SK-N-SH (cell line): Measurements from ENCODE around the gene LRRN1. TPM values are rescaled to one million over a fixed set of nuclear protein-coding genes. Genes with fewer than 3 reads are reported as not detected.

ENCODE experiments used
- CTCF ChIA-PET: fragments of 300-600, 350-600 bp; formaldehyde crosslinking; extraction: SDS; loops from one replicate; lab custom pipeline; 2021; lab: Yijun Ruan, JAX
- POLR2A ChIA-PET: fragments of 350-600 bp; sonication (Branson Sonifier 250); formaldehyde crosslinking; extraction: SDS; loops from one replicate; lab custom pipeline; 2020; ENCODE audit warnings: antibody characterized with exemption, inconsistent platforms; lab: Yijun Ruan, JAX
- DNase-seq: peaks from one replicate; pipeline ENCODE4 v3.0.0; 2012
- H2AFZ ChIP-seq: fragments of 200-600 bp; sonication (generic); 2 replicates; pipeline ENCODE4 v1.8.1; 2016; ENCODE audit warnings: antibody characterized with exemption, mild to moderate bottlenecking, low read depth
- H3F3A ChIP-seq: fragments of 200-600 bp; sonication (generic); replicated peaks from 2 replicates; pipeline ENCODE3; 2016; ENCODE audit warnings: antibody characterized with exemption, mild to moderate bottlenecking; ENCODE audit not compliant: insufficient read depth
- H3K27ac ChIP-seq, 2 experiments: fragments of 200-500 bp in 1 of 2; fragments of 200-600 bp in 1 of 2; sonication (Bioruptor generic) in 1 of 2; sonication (generic), shearing (Covaris generic) in 1 of 2; 2 replicates each; pipeline versions ENCODE4 v1.5.1 to v1.6.1; 2014 to 2016; ENCODE audit warnings: low read depth in 2 of 2, inconsistent platforms in 1 of 2, low read length in 1 of 2, mild to moderate bottlenecking in 1 of 2, mixed read lengths in 1 of 2
- H3K27me3 ChIP-seq: fragments of 200-600 bp; sonication (generic), shearing (Covaris generic); 2 replicates; pipeline ENCODE4 v1.6.1; 2016; ENCODE audit warnings: mixed run types; ENCODE audit not compliant: insufficient read depth
- H3K36me3 ChIP-seq, 2 experiments: fragments of 200-500 bp in 1 of 2; fragments of 200-600 bp in 1 of 2; sonication (Bioruptor generic) in 1 of 2; sonication (generic) in 1 of 2; replicated peaks in 1 of 2; 2 replicates each; pipeline versions ENCODE3 to v1.5.1; 2014 to 2016; ENCODE audit warnings: low read length in 1 of 2, mild to moderate bottlenecking in 1 of 2; ENCODE audit not compliant: insufficient read depth in 2 of 2, control insufficient read depth in 1 of 2
- H3K4me1 ChIP-seq, 2 experiments: fragments of 200-500 bp in 1 of 2; fragments of 200-600 bp in 1 of 2; sonication (Bioruptor generic) in 1 of 2; sonication (generic), shearing (Covaris generic) in 1 of 2; 2 replicates each; pipeline versions ENCODE4 v1.5.1 to v1.6.1; 2014 to 2016; ENCODE audit warnings: low read depth in 1 of 2, low read length in 1 of 2, mixed run types in 1 of 2; ENCODE audit not compliant: insufficient read depth in 2 of 2, control insufficient read depth in 1 of 2
- H3K4me2 ChIP-seq: fragments of 200-600 bp; sonication (generic), shearing (Covaris generic); 2 replicates; pipeline ENCODE4 v1.6.1; 2017; ENCODE audit warnings: mixed run types
- H3K4me3 ChIP-seq, 2 experiments: fragments of 200-500 bp in 1 of 2; fragments of 200-600 bp in 1 of 2; sonication (Bioruptor generic) in 1 of 2; sonication (generic), shearing (Covaris generic) in 1 of 2; 2 replicates each; pipeline versions ENCODE4 v1.5.1 to v1.8.1; 2014 to 2016; ENCODE audit warnings: low read depth in 2 of 2, inconsistent platforms in 1 of 2, low read length in 1 of 2, mild to moderate bottlenecking in 1 of 2, mixed read lengths in 1 of 2, moderate library complexity in 1 of 2
- H3K79me2 ChIP-seq: fragments of 200-600 bp; sonication (generic); 2 replicates; pipeline ENCODE4 v1.8.1; 2017; ENCODE audit warnings: mild to moderate bottlenecking; ENCODE audit not compliant: insufficient read depth
- H3K9ac ChIP-seq: fragments of 200-600 bp; sonication (generic); 2 replicates; pipeline ENCODE4 v1.6.1; 2017; ENCODE audit warnings: mixed run types
- H3K9me2 ChIP-seq: fragments of 200-600 bp; sonication (generic); 2 replicates; pipeline ENCODE4 v1.6.1; 2017; ENCODE audit warnings: mixed run types
- H3K9me3 ChIP-seq: fragments of 200-600 bp; sonication (generic); 2 replicates; pipeline ENCODE4 v1.6.1; 2017; ENCODE audit warnings: mixed run types, mild to moderate bottlenecking, moderate library complexity
- H4K20me1 ChIP-seq: fragments of 200-600 bp; sonication (generic); 2 replicates; pipeline ENCODE4 v1.6.1; 2017; ENCODE audit warnings: mild to moderate bottlenecking, mixed run types; ENCODE audit not compliant: insufficient read depth
- ELF1 ChIP-seq: IDR thresholded peaks from 2 replicates; pipeline ENCODE4 v1.4.0; 2012
- FOSL2 ChIP-seq: IDR thresholded peaks from 2 replicates; pipeline ENCODE4 v1.4.0; 2012; ENCODE audit warnings: low read depth, mild to moderate bottlenecking, moderate library complexity, borderline replicate concordance
- FOXJ3 ChIP-seq: sonication (generic); formaldehyde crosslinking; IDR thresholded peaks from 2 replicates; pipeline ENCODE4 v1.5.1; 2020; ENCODE audit warnings: mild to moderate bottlenecking, missing genetic modification reagents
- GABPA ChIP-seq: IDR thresholded peaks from 2 replicates; pipeline ENCODE4 v1.4.0; 2012; ENCODE audit warnings: low read depth, mild to moderate bottlenecking
- GATA2 ChIP-seq: sonication (generic); formaldehyde crosslinking; IDR thresholded peaks from 2 replicates; pipeline ENCODE4 v1.5.0; 2020; ENCODE audit warnings: mild to moderate bottlenecking, missing genetic modification reagents
- JUND ChIP-seq: IDR thresholded peaks from 2 replicates; pipeline ENCODE4 v1.4.0; 2012
- MXI1 ChIP-seq: IDR thresholded peaks from 2 replicates; pipeline ENCODE4 v1.6.1; 2012; ENCODE audit warnings: mild to moderate bottlenecking, low read depth, low read length, improper control_type of control experiment
- NRF1 ChIP-seq: IDR thresholded peaks from 2 replicates; pipeline ENCODE4 v1.6.1; 2012; ENCODE audit warnings: low read depth, mild to moderate bottlenecking, low read length
- PBX3 ChIP-seq: IDR thresholded peaks from 2 replicates; pipeline ENCODE4; 2012
- POLR2AphosphoS5 ChIP-seq: IDR thresholded peaks from 2 replicates; pipeline ENCODE4 v1.6.1; 2012; ENCODE audit warnings: low read depth, low read length
- RAD21 ChIP-seq: IDR thresholded peaks from 2 replicates; pipeline ENCODE4 v1.6.1; 2012; ENCODE audit warnings: mild to moderate bottlenecking, low read length
- RFX5 ChIP-seq: IDR thresholded peaks from 2 replicates; pipeline ENCODE4 v1.6.1; 2012; ENCODE audit warnings: mild to moderate bottlenecking, improper control_type of control experiment, low read length
- SMC3 ChIP-seq: IDR thresholded peaks from 2 replicates; pipeline ENCODE4 v1.6.1; 2012; ENCODE audit warnings: low read depth, low read length, improper control_type of control experiment
- TAF1 ChIP-seq: IDR thresholded peaks from 2 replicates; pipeline ENCODE4 v1.6.1; 2012; ENCODE audit warnings: low read depth, mild to moderate bottlenecking, low read length, moderate library complexity, borderline replicate concordance
- TCF12 ChIP-seq: IDR thresholded peaks from 2 replicates; pipeline ENCODE4 v1.4.0; 2012
- TEAD4 ChIP-seq: IDR thresholded peaks from 2 replicates; pipeline ENCODE4 v1.4.0; 2012; ENCODE audit warnings: mild to moderate bottlenecking, borderline replicate concordance; ENCODE audit not compliant: insufficient read depth
- USF1 ChIP-seq: IDR thresholded peaks from 2 replicates; pipeline ENCODE4 v1.4.0; 2012; ENCODE audit warnings: low read depth, borderline replicate concordance
- YY1 ChIP-seq: IDR thresholded peaks from 2 replicates; pipeline ENCODE4 v1.4.0; 2012; ENCODE audit warnings: low read depth, mild to moderate bottlenecking
- WGBS: methylation state at CpG from one replicate; pipeline ENCODE4 v1.1.6; 2017; ENCODE audit warnings: low lambda C conversion rate; 5-methylcytosine and 5-hydroxymethylcytosine counted together
- polyA plus RNA-seq, 3 experiments: library from polyadenylated mRNA; depleted of rRNA; stranded (reverse); fragments of >200 nt; gene quantifications; 2 replicates each; pipeline ENCODE4 v1.2.3, GENCODE V29; 2012
- TF ChIP-seq, protein P1 (sequence below): fragments of 150-350 bp; IDR thresholded peaks from 2 replicates; pipeline ENCODE4 v1.6.1; 2017; ENCODE audit warnings: antibody characterized with exemption, low read length, low read depth, borderline replicate concordance
- TF ChIP-seq, protein P2 (sequence below): IDR thresholded peaks from 2 replicates; pipeline ENCODE4 v1.4.0; 2012; ENCODE audit warnings: low read depth, borderline replicate concordance

The LRRN1 gene
- polyA plus RNA-seq, 1 of the 3 experiments (the other 2 are of a cell fraction), result 0.03 TPM

DNA sequence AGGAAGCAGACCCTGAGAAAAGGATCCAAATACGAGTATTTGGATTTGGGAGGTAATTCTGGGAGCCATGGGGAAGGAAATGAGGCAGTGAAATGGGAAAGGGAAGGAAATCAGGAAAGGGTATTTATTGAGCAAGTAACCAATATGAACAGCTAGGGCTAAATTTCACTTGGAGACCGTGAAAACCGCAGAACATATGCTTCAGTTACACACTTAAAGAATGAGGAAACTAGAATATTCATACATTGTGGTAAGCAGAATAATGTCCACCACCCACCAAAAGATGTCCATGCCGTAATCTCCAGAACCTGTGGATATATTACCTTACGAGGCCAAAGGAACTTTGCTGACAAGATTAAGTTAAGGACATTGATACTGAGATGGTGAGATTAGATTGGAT, 63.3 kb downstream of the LRRN1 start:
- Histone ChIP-seq H3K79me2 (no peaks in the 10 kb centered on the region), H3K9ac (no peak overlapping the region), H3K9me3 (0 out of 2 replicates have a peak, but pooled peaks cover 3% of the 10 kb centered on the region), H3F3A (no peaks in the 10 kb centered on the region), H3K9me2 (no peaks in the 10 kb centered on the region), H3K4me3 (no peak overlapping the region), H3K4me2 (no peak overlapping the region), H3K4me1 (no peaks in the 10 kb centered on the region), H3K36me3 (no peaks in the 10 kb centered on the region), H3K27me3 (no peaks in the 10 kb centered on the region), H4K20me1 (no peaks in the 10 kb centered on the region), H3K27ac (no peak overlapping the region), H2AFZ (no peak overlapping the region)
- 26% methylated on average over 5 of the region's 5 CpGs for WGBS
- CTCF ChIA-PET, result no interaction called here
- no peak for DNase-seq
- POLR2A ChIA-PET, result no interaction called here
- TF ChIP-seq FOXJ3 (CRISPR knock-in tag) (no peak), YY1 (no peak), RFX5 (no peak), PBX3 (no peak), USF1 (no peak), SMC3 (no peak), RAD21 (no peak), GABPA (no peak), FOSL2 (no peak), MXI1 (no peak), GATA2 (CRISPR knock-in tag) (no peak), ELF1 (no peak), TEAD4 (no peak), POLR2AphosphoS5 (no peak), NRF1 (no peak), JUND (no peak), TAF1 (no peak), TCF12 (no peak)
- TF ChIP-seq, protein P1, sequence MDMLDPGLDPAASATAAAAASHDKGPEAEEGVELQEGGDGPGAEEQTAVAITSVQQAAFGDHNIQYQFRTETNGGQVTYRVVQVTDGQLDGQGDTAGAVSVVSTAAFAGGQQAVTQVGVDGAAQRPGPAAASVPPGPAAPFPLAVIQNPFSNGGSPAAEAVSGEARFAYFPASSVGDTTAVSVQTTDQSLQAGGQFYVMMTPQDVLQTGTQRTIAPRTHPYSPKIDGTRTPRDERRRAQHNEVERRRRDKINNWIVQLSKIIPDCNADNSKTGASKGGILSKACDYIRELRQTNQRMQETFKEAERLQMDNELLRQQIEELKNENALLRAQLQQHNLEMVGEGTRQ, result no peak
- TF ChIP-seq, protein P2, sequence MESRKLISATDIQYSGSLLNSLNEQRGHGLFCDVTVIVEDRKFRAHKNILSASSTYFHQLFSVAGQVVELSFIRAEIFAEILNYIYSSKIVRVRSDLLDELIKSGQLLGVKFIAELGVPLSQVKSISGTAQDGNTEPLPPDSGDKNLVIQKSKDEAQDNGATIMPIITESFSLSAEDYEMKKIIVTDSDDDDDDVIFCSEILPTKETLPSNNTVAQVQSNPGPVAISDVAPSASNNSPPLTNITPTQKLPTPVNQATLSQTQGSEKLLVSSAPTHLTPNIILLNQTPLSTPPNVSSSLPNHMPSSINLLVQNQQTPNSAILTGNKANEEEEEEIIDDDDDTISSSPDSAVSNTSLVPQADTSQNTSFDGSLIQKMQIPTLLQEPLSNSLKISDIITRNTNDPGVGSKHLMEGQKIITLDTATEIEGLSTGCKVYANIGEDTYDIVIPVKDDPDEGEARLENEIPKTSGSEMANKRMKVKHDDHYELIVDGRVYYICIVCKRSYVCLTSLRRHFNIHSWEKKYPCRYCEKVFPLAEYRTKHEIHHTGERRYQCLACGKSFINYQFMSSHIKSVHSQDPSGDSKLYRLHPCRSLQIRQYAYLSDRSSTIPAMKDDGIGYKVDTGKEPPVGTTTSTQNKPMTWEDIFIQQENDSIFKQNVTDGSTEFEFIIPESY, result no peak
